K562 (cell line): Measurements from ENCODE around the gene NPDC1. TPM values are rescaled to one million over a fixed set of nuclear protein-coding genes. Genes with fewer than 3 reads are reported as not detected.

Experiments used
- ATAC-seq: fragments of 200-7000 bp; cut with Tn5 transposase; 3 replicates; pipeline ENCODE4 v1.9.1; 2020; ENCODE audit warnings: moderate library complexity
- BruUV-seq: library from RNA; stranded (reverse); fragments of 400-500 nt; replicated peaks from 2 replicates; lab custom pipeline; 2021; lab: Mats Ljungman, UMichigan
- CTCF ChIA-PET: fragments of 300-600 bp; formaldehyde crosslinking; extraction: SDS; loops from one replicate; lab custom pipeline; 2021; ENCODE audit warnings: low intra/inter-chr PET ratio; lab: Yijun Ruan, JAX
- POLR2A ChIA-PET: fragments of 300-600, 350-650 bp; sonication (Branson Sonifier 250); formaldehyde crosslinking; extraction: SDS; loops from one replicate; lab custom pipeline; 2021; ENCODE audit warnings: antibody characterized with exemption, inconsistent platforms; lab: Yijun Ruan, JAX
- DNase-seq, 4 experiments: peaks; one replicate each; pipeline versions ENCODE4 v3.0.0 to v3.0.0-alpha.2; 2011 to 2018; ENCODE audit warnings: low spot score in 3 of 4, mixed read lengths in 3 of 4; ENCODE audit errors: extremely low read depth in 1 of 4
- FAIRE-seq: peaks from 2 replicates; lab custom pipeline; 2011; peaks lifted over from hg19 to GRCh38; lab: Jason Lieb, UNC
- H2AFZ ChIP-seq: 2 replicates; pipeline ENCODE4 v1.6.0; 2011; ENCODE audit warnings: low read depth, low read length, control low read depth, inconsistent platforms
- H3K27ac ChIP-seq: fragments of 200-600 bp; 3 replicates; pipeline ENCODE4 v1.8.0; 2011; ENCODE audit warnings: low read depth, mild to moderate bottlenecking, control low read depth, inconsistent platforms, low read length, moderate library complexity, mixed read lengths; ENCODE audit errors: extremely low read depth
- H3K27me3 ChIP-seq, 2 experiments: fragments of 300-600 bp in 1 of 2; 2 replicates in 1 of 2; 3 replicates in 1 of 2; pipeline versions ENCODE4 v1.6.0 to v1.8.0; 2011; ENCODE audit warnings: inconsistent platforms in 2 of 2, low read length in 2 of 2, mild to moderate bottlenecking in 1 of 2, mixed read lengths in 1 of 2, moderate library complexity in 1 of 2; ENCODE audit not compliant: control insufficient read depth in 2 of 2, insufficient read depth in 2 of 2
- H3K36me3 ChIP-seq: fragments of 300-600 bp; 3 replicates; pipeline ENCODE4 v1.8.0; 2011; ENCODE audit warnings: mild to moderate bottlenecking, low read length, inconsistent platforms; ENCODE audit not compliant: control insufficient read depth, insufficient read depth
- H3K4me1 ChIP-seq, 2 experiments: fragments of 200-600 bp in 1 of 2; replicated peaks in 1 of 2; 2 replicates in 1 of 2; 3 replicates in 1 of 2; pipeline versions ENCODE4 v1.5.1 to v1.8.0; 2011; ENCODE audit warnings: inconsistent platforms in 2 of 2, low read length in 2 of 2, mild to moderate bottlenecking in 1 of 2, mixed read lengths in 1 of 2, moderate library complexity in 1 of 2; ENCODE audit not compliant: control insufficient read depth in 2 of 2, insufficient read depth in 2 of 2
- H3K4me2 ChIP-seq: 2 replicates; pipeline ENCODE4 v1.6.1; 2011; ENCODE audit warnings: low read length, control low read depth, inconsistent platforms, mixed read lengths; ENCODE audit not compliant: insufficient read depth
- H3K4me3 ChIP-seq: fragments of 200-600 bp; sonication (generic), shearing (Covaris generic); 2 replicates; pipeline ENCODE4 v1.5.1; 2016; ENCODE audit warnings: control low read depth, inconsistent platforms
- H3K79me2 ChIP-seq: fragments of 200-600 bp; 3 replicates; pipeline ENCODE4 v1.8.0; 2011; ENCODE audit warnings: low read length, inconsistent platforms; ENCODE audit not compliant: control insufficient read depth, insufficient read depth
- H3K9ac ChIP-seq, 2 experiments: 2 replicates each; pipeline versions ENCODE4 v1.6.0 to v1.6.1; 2011; ENCODE audit warnings: low read depth in 2 of 2, low read length in 2 of 2, control low read depth in 1 of 2, inconsistent platforms in 1 of 2, mild to moderate bottlenecking in 1 of 2, mixed read lengths in 1 of 2; ENCODE audit not compliant: insufficient read depth in 1 of 2
- H3K9me1 ChIP-seq: one replicate; pipeline ENCODE4 v1.6.0; 2011; ENCODE audit warnings: inconsistent platforms, mild to moderate bottlenecking, low read length, moderate library complexity; ENCODE audit not compliant: control insufficient read depth, insufficient read depth
- H3K9me3 ChIP-seq: replicated peaks from 2 replicates; pipeline ENCODE4 v1.5.1; 2011; ENCODE audit warnings: low read depth, low read length, inconsistent platforms; ENCODE audit not compliant: control insufficient read depth, insufficient read depth
- H4K20me1 ChIP-seq: replicated peaks from 2 replicates; pipeline ENCODE4 v1.6.1; 2011; ENCODE audit warnings: low read length, inconsistent platforms, mixed read lengths; ENCODE audit not compliant: control insufficient read depth, insufficient read depth
- BRF1 ChIP-seq: IDR thresholded peaks from 3 replicates; pipeline ENCODE4 v1.6.1; 2011; ENCODE audit warnings: borderline replicate concordance, mild to moderate bottlenecking; ENCODE audit not compliant: insufficient read length; ENCODE audit errors: extremely low read depth
- CBX3 ChIP-seq, 2 experiments: IDR thresholded peaks; 1 replicate in 1 of 2; 2 replicates in 1 of 2; pipeline ENCODE4 v1.6.1; 2012; ENCODE audit warnings: inconsistent platforms in 2 of 2, low read length in 2 of 2, borderline replicate concordance in 1 of 2, control low read depth in 1 of 2
- CBX5 ChIP-seq: IDR thresholded peaks from 2 replicates; pipeline ENCODE4 v1.6.1; 2014; ENCODE audit warnings: low read depth, borderline replicate concordance
- HOXB6 ChIP-seq: fragments of 250-450 bp; sonication (Bioruptor Pico); IDR thresholded peaks from 2 replicates; pipeline ENCODE4 v1.5.1; 2022; ENCODE audit warnings: mild to moderate bottlenecking, borderline replicate concordance
- IRF9 ChIP-seq: fragments of 450-650 bp; IDR thresholded peaks from 2 replicates; pipeline ENCODE4 v1.6.1; 2016; ENCODE audit warnings: missing biosample characterization, missing genetic modification characterization
- TRIM28 ChIP-seq: fragments of 450-650 bp; IDR thresholded peaks from 2 replicates; pipeline ENCODE4 v1.6.1; 2017
- ZFP36 ChIP-seq: fragments of 150-350 bp; IDR thresholded peaks from 2 replicates; pipeline ENCODE4 v1.6.1; 2018; ENCODE audit warnings: low read length, low read depth; ENCODE audit not compliant: partially characterized antibody
- ZNF431 ChIP-seq: sonication (generic); formaldehyde crosslinking; IDR thresholded peaks from 2 replicates; pipeline ENCODE4 v1.8.0; 2022; ENCODE audit warnings: mild to moderate bottlenecking, missing genetic modification reagents
- WGBS: fragments of 100-300 bp; shearing (Covaris generic); methylation state at CpG from one replicate; pipeline ENCODE4 v1.1.6; 2016; ENCODE audit warnings: low coverage, mixed read lengths; ENCODE audit not compliant: insufficient coverage; ENCODE audit errors: missing lambda C conversion rate; 5-methylcytosine and 5-hydroxymethylcytosine counted together
- in situ Hi-C: fragments of 300-500 bp; cut with MboI; formaldehyde crosslinking; loops from 4 replicates; pipeline ENCODE4 v1.15.0; 2018; ENCODE audit warnings: inconsistent platforms, mixed read lengths
- intact Hi-C: fragments of 100-400 bp; cut with micrococcal nuclease; formaldehyde crosslinking; loops from 2 replicates; pipeline ENCODE4 v1.14.2; 2022
- polyA plus RNA-seq, 8 experiments: library from polyadenylated mRNA; depleted of rRNA in 4 of 8; stranded (reverse) in 5 of 8; unstranded in 3 of 8; fragments of >200 nt; fragmentation: Nextera tagmentation in 2 of 8; fragmentation: Illumina TruSeq in 1 of 8; extraction: Ambion mirVana in 2 of 8; extraction: Trizol in 1 of 8; gene quantifications; 2 replicates each; pipeline versions ENCODE4 v1.2.1 to v1.2.3, GENCODE V29; 2011 to 2014; ENCODE audit warnings: inconsistent platforms in 1 of 8, missing spikeins in 1 of 8
- small RNA-seq: library from RNA; depleted of rRNA; stranded (forward); fragments of <200 nt; gene quantifications from one replicate; pipeline ENCODE3, GENCODE V24; 2014
- total RNA-seq, 7 experiments: library from RNA; depleted of rRNA in 6 of 7; stranded (reverse); fragments of >200 nt in 6 of 7; fragmentation: Illumina TruSeq in 2 of 7; extraction: Trizol in 2 of 7; gene quantifications; 2 replicates each; pipeline versions ENCODE4 v1.2.1 to v1.2.3, GENCODE V29; 2011 to 2021; ENCODE audit warnings: low replicate concordance in 1 of 7
- TF ChIP-seq, protein P1 (sequence below): fragments of 450-650 bp; IDR thresholded peaks from 2 replicates; pipeline ENCODE4 v1.6.1; 2018; ENCODE audit warnings: mild to moderate bottlenecking, low read depth; ENCODE audit not compliant: partially characterized antibody

NPDC1 gene
- total and polyA plus RNA-seq, 9 of the 15 experiments (the other 6 are each of a cell fraction or from before 2014, with no cell fraction given): 0.06 to 2.1 (median 0.53) TPM; not detected in 3

DNA sequence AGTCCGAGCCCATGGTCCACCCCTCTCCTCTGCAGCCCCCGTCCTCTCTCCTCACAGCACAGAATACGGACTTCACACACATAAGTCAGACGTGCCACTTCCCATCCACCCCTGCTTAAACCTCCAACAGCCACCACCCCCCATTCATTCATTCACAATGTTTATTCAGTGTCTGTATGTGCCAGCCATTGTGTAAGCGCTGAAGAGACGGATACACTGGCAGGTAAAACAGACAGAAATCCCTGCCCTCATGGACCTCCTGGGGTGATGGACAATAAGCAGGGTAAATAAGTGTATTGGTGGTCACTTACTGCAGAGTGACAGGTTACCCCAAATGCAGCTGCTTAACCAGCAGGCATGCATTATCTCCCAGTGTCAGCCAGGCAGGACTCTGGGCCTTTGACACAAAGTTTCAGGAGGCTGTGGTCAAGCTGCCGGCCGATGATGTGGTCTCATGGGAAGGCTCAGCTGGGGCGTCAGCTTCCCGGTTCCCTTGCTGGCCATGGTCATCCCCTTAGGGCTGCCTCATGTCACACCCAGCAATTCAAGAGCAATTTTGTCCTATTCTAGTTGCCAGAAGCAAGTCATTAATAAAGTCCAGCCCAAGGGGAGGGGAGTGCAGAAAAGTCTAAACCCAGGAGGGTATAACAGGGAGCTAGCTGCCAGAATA, 55.6 kb downstream of the NPDC1 start:
- Histone ChIP-seq H3K9me1 (no peaks in the 10 kb centered on the region), H3K79me2 (peaks cover 18% of the 10 kb centered on the region), H3K4me3 (no peak overlapping the region), H3K36me3 (peaks cover 21% of the 10 kb centered on the region; the same call in 1 of the 3 replicates), H3K27ac (no peak overlapping the region), H3K9ac (no peak overlapping the region), H4K20me1 (no peaks in the 10 kb centered on the region), H3K4me1 (peaks cover 10 to 50% of the 10 kb centered on the region in 2 experiments; a peak in 4 of 5 replicates), H2AFZ (no peak overlapping the region), H3K27me3 (no peaks in the 10 kb centered on the region), H3K4me2 (no peak overlapping the region), H3K9me3 (peaks cover 6% of the 10 kb centered on the region)
- intact Hi-C loops: loop anchor here (5.0 kb wide), 1 partner anchor 43 kb away; the partner anchor contains the start of gene C8G
- no TSS peak for BruUV-seq
- in situ Hi-C loops: no loop called here
- FAIRE-seq (peak; percentile 44), ATAC-seq (no peak), DNase-seq (no peak)
- TF ChIP-seq TRIM28 (peak; percentile 78), ZNF431 (CRISPR knock-in tag) (peak; percentile 69; the same call in 1 of the 2 replicates), BRF1 (no peak), ZFP36 (peak; percentile 35), IRF9 (no peak), HOXB6 (CRISPR knock-in tag) (no peak), CBX5 (0 out of 2 replicates have a peak, but pooled peaks have one; percentile 48), CBX3 (IDR thresholded peaks at IDR 0.05; ENCODE audit: borderline replicate concordance in 1 of 2, low read length in 2 of 2) (peak in 1 of 2 experiments; percentile 89; a peak in 1 of 3 replicates)
- TF ChIP-seq, protein P1, sequence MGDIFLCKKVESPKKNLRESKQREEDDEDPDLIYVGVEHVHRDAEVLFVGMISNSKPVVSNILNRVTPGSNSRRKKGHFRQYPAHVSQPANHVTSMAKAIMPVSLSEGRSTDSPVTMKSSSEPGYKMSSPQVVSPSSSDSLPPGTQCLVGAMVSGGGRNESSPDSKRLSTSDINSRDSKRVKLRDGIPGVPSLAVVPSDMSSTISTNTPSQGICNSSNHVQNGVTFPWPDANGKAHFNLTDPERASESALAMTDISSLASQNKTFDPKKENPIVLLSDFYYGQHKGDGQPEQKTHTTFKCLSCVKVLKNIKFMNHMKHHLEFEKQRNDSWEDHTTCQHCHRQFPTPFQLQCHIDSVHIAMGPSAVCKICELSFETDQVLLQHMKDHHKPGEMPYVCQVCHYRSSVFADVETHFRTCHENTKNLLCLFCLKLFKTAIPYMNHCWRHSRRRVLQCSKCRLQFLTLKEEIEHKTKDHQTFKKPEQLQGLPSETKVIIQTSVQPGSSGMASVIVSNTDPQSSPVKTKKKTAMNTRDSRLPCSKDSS: peak; percentile 37
- POLR2A ChIA-PET: interaction anchor here (0.6 to 1.6 kb wide), 2 partner anchors 12 to 188 kb away, joined by 3 to 5 read pairs; no protein-coding TSS in a partner anchor
- CTCF ChIA-PET: no interaction called here
- 83% methylated on average over 9 of the region's 10 CpGs for WGBS

Small RNA genes lying within 50 kb of the gene (small RNA-seq; reads per million reads assigned to genes)
- not detected for gene RF00153

Other genes starting within 250 kb of the NPDC1 start
Only the 7 nearest of the 37 such genes appear.
- not detected in 2 replicates for gene CLIC3, start 49.6 kb downstream of the NPDC1 start, total RNA-seq (2014; rRNA removed)
- not detected in 2 replicates for gene CLIC3, start 49.6 kb downstream of the NPDC1 start, total RNA-seq (2014; rRNA removed; fragmentation: Illumina TruSeq; extraction: Trizol)
- gene CLIC3, start 49.6 kb downstream of the NPDC1 start, total RNA-seq (2015; rRNA removed; fragmentation: Illumina TruSeq; extraction: Trizol): not detected in 2 replicates
- 0.18 and 0.29 TPM in 2 replicates for gene CLIC3, start 49.6 kb downstream of the NPDC1 start, total RNA-seq (2021)
- 0.07 TPM in 1 of 2 replicates, not detected in the other for gene CLIC3, start 49.6 kb downstream of the NPDC1 start, polyA plus RNA-seq (2011; rRNA removed)
- not detected in 2 replicates for gene CLIC3, start 49.6 kb downstream of the NPDC1 start, polyA plus RNA-seq (2014; fragmentation: Illumina TruSeq; extraction: Trizol)
- not detected for gene CLIC3, start 49.6 kb downstream of the NPDC1 start, polyA plus RNA-seq (2014; fragmentation: Nextera tagmentation; extraction: Ambion mirVana)
- 0.27 TPM in 1 of 2 replicates, not detected in the other for gene CLIC3, start 49.6 kb downstream of the NPDC1 start, polyA plus RNA-seq (2014; rRNA removed)
- gene ABCA2, start 17.9 kb downstream of the NPDC1 start, total RNA-seq (2014; rRNA removed): 4.6 and 5.5 TPM in 2 replicates
- 0.69 and 0.99 TPM in 2 replicates for gene ABCA2, start 17.9 kb downstream of the NPDC1 start, total RNA-seq (2014; rRNA removed; fragmentation: Illumina TruSeq; extraction: Trizol)
- gene ABCA2, start 17.9 kb downstream of the NPDC1 start, total RNA-seq (2015; rRNA removed; fragmentation: Illumina TruSeq; extraction: Trizol): 1.6 and 2.9 TPM in 2 replicates
- gene ABCA2, start 17.9 kb downstream of the NPDC1 start, total RNA-seq (2021): 12.1 and 14.9 TPM in 2 replicates
- 12.1 and 24.4 TPM in 2 replicates for gene ABCA2, start 17.9 kb downstream of the NPDC1 start, polyA plus RNA-seq (2011; rRNA removed)
- gene ABCA2, start 17.9 kb downstream of the NPDC1 start, polyA plus RNA-seq (2014; fragmentation: Illumina TruSeq; extraction: Trizol): 6.1 and 9.9 TPM in 2 replicates
- gene ABCA2, start 17.9 kb downstream of the NPDC1 start, polyA plus RNA-seq (2014; fragmentation: Nextera tagmentation; extraction: Ambion mirVana): not detected
- 16.2 and 16.3 TPM in 2 replicates for gene ABCA2, start 17.9 kb downstream of the NPDC1 start, polyA plus RNA-seq (2014; rRNA removed)
- gene FUT7, start 14.1 kb downstream of the NPDC1 start, total RNA-seq (2014; rRNA removed): not detected in 2 replicates
- not detected in 2 replicates for gene FUT7, start 14.1 kb downstream of the NPDC1 start, total RNA-seq (2014; rRNA removed; fragmentation: Illumina TruSeq; extraction: Trizol)
- not detected in 2 replicates for gene FUT7, start 14.1 kb downstream of the NPDC1 start, total RNA-seq (2015; rRNA removed; fragmentation: Illumina TruSeq; extraction: Trizol)
- not detected in 2 replicates for gene FUT7, start 14.1 kb downstream of the NPDC1 start, total RNA-seq (2021)
- not detected in 2 replicates for gene FUT7, start 14.1 kb downstream of the NPDC1 start, polyA plus RNA-seq (2011; rRNA removed)
- not detected in 2 replicates for gene FUT7, start 14.1 kb downstream of the NPDC1 start, polyA plus RNA-seq (2014; fragmentation: Illumina TruSeq; extraction: Trizol)
- gene FUT7, start 14.1 kb downstream of the NPDC1 start, polyA plus RNA-seq (2014; fragmentation: Nextera tagmentation; extraction: Ambion mirVana): not detected
- not detected in 2 replicates for gene FUT7, start 14.1 kb downstream of the NPDC1 start, polyA plus RNA-seq (2014; rRNA removed)
- 0.12 and 0.14 TPM in 2 replicates for gene ENTPD2, start 7.9 kb upstream of the NPDC1 start, total RNA-seq (2014; rRNA removed)
- not detected in 2 replicates for gene ENTPD2, start 7.9 kb upstream of the NPDC1 start, total RNA-seq (2014; rRNA removed; fragmentation: Illumina TruSeq; extraction: Trizol)
- not detected in 2 replicates for gene ENTPD2, start 7.9 kb upstream of the NPDC1 start, total RNA-seq (2015; rRNA removed; fragmentation: Illumina TruSeq; extraction: Trizol)
- 0.60 and 0.85 TPM in 2 replicates for gene ENTPD2, start 7.9 kb upstream of the NPDC1 start, total RNA-seq (2021)
- gene ENTPD2, start 7.9 kb upstream of the NPDC1 start, polyA plus RNA-seq (2011; rRNA removed): 0.11 and 0.51 TPM in 2 replicates
- 0.17 and 0.21 TPM in 2 replicates for gene ENTPD2, start 7.9 kb upstream of the NPDC1 start, polyA plus RNA-seq (2014; fragmentation: Illumina TruSeq; extraction: Trizol)
- under 1 TPM in 1 of 2 experiments, not detected in 1; 0.04 TPM for gene ENTPD2, start 7.9 kb upstream of the NPDC1 start, polyA plus RNA-seq (2014; fragmentation: Nextera tagmentation; extraction: Ambion mirVana)
- 0.22 TPM in 1 of 2 replicates, not detected in the other for gene ENTPD2, start 7.9 kb upstream of the NPDC1 start, polyA plus RNA-seq (2014; rRNA removed)
- gene SAPCD2, start 24.4 kb upstream of the NPDC1 start, total RNA-seq (2014; rRNA removed): 91.8 and 115 TPM in 2 replicates
- 13.1 and 15.8 TPM in 2 replicates for gene SAPCD2, start 24.4 kb upstream of the NPDC1 start, total RNA-seq (2014; rRNA removed; fragmentation: Illumina TruSeq; extraction: Trizol)
- gene SAPCD2, start 24.4 kb upstream of the NPDC1 start, total RNA-seq (2015; rRNA removed; fragmentation: Illumina TruSeq; extraction: Trizol): 40.8 and 42.4 TPM in 2 replicates
- gene SAPCD2, start 24.4 kb upstream of the NPDC1 start, total RNA-seq (2021): 72.1 and 78.8 TPM in 2 replicates
- gene SAPCD2, start 24.4 kb upstream of the NPDC1 start, polyA plus RNA-seq (2011; rRNA removed): 18.8 and 24.2 TPM in 2 replicates
- 18.3 and 41.2 TPM in 2 replicates for gene SAPCD2, start 24.4 kb upstream of the NPDC1 start, polyA plus RNA-seq (2014; fragmentation: Illumina TruSeq; extraction: Trizol)
- 1 to 10 TPM; 3.4 to 3.7 TPM for gene SAPCD2, start 24.4 kb upstream of the NPDC1 start, polyA plus RNA-seq (2014; fragmentation: Nextera tagmentation; extraction: Ambion mirVana)
- 56.5 and 67.8 TPM in 2 replicates for gene SAPCD2, start 24.4 kb upstream of the NPDC1 start, polyA plus RNA-seq (2014; rRNA removed)
- 3.7 and 5.1 TPM in 2 replicates for gene UAP1L1, start 31.3 kb upstream of the NPDC1 start, total RNA-seq (2014; rRNA removed)
- gene UAP1L1, start 31.3 kb upstream of the NPDC1 start, total RNA-seq (2014; rRNA removed; fragmentation: Illumina TruSeq; extraction: Trizol): 1.5 and 1.6 TPM in 2 replicates
- 5.1 and 5.2 TPM in 2 replicates for gene UAP1L1, start 31.3 kb upstream of the NPDC1 start, total RNA-seq (2015; rRNA removed; fragmentation: Illumina TruSeq; extraction: Trizol)
- 8.6 and 8.8 TPM in 2 replicates for gene UAP1L1, start 31.3 kb upstream of the NPDC1 start, total RNA-seq (2021)
- 1.5 and 3.0 TPM in 2 replicates for gene UAP1L1, start 31.3 kb upstream of the NPDC1 start, polyA plus RNA-seq (2011; rRNA removed)
- 5.2 and 5.3 TPM in 2 replicates for gene UAP1L1, start 31.3 kb upstream of the NPDC1 start, polyA plus RNA-seq (2014; fragmentation: Illumina TruSeq; extraction: Trizol)
- under 1 TPM; 0.20 to 0.29 TPM for gene UAP1L1, start 31.3 kb upstream of the NPDC1 start, polyA plus RNA-seq (2014; fragmentation: Nextera tagmentation; extraction: Ambion mirVana)
- gene UAP1L1, start 31.3 kb upstream of the NPDC1 start, polyA plus RNA-seq (2014; rRNA removed): 5.0 and 7.1 TPM in 2 replicates
- 30.1 and 35.1 TPM in 2 replicates for gene MAN1B1, start 40.8 kb upstream of the NPDC1 start, total RNA-seq (2014; rRNA removed)
- gene MAN1B1, start 40.8 kb upstream of the NPDC1 start, total RNA-seq (2014; rRNA removed; fragmentation: Illumina TruSeq; extraction: Trizol): 14.4 and 14.8 TPM in 2 replicates
- 21.0 and 21.6 TPM in 2 replicates for gene MAN1B1, start 40.8 kb upstream of the NPDC1 start, total RNA-seq (2015; rRNA removed; fragmentation: Illumina TruSeq; extraction: Trizol)
- gene MAN1B1, start 40.8 kb upstream of the NPDC1 start, total RNA-seq (2021): 33.9 and 36.6 TPM in 2 replicates
- gene MAN1B1, start 40.8 kb upstream of the NPDC1 start, polyA plus RNA-seq (2011; rRNA removed): 27.3 and 40.1 TPM in 2 replicates
- 23.8 and 31.3 TPM in 2 replicates for gene MAN1B1, start 40.8 kb upstream of the NPDC1 start, polyA plus RNA-seq (2014; fragmentation: Illumina TruSeq; extraction: Trizol)
- under 1 TPM; 0.55 to 0.89 TPM for gene MAN1B1, start 40.8 kb upstream of the NPDC1 start, polyA plus RNA-seq (2014; fragmentation: Nextera tagmentation; extraction: Ambion mirVana)
- 29.6 and 33.6 TPM in 2 replicates for gene MAN1B1, start 40.8 kb upstream of the NPDC1 start, polyA plus RNA-seq (2014; rRNA removed)